ENCODE data around the gene BAIAP2.
A peak's percentile ranks its signal among the peaks of the same experiment; 100 is the strongest.
"Not testable (repeated sequence)": the region's sequence is repeated elsewhere in the genome, so short reads cannot be mapped to it uniquely, and the experiment has no call there.

BAIAP2 gene

GRCh38 chr17:81000631-81001357, 34.2 kb upstream of the BAIAP2 start:
- DNase-seq, result no peak

DNA sequence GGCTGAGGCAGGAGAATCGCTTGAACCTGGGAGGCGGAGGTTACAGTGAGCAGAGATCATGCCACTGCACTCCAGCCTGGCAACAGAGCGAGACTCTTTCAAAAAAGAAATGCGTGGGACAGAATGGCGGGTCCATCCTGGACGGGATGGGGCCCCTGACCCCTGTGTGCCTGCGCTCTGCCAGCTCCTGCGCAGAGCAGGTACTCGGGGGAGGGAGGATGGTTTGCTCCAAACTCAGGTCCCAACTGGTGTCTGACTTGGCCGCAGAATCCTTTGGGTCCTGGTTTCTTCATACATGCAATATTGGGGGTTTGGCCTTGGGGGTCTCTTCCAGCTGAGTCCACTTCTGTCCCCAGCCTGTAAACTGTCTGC, 33.0 kb upstream of the BAIAP2 start:
- DNase-seq, result no peak

DNA sequence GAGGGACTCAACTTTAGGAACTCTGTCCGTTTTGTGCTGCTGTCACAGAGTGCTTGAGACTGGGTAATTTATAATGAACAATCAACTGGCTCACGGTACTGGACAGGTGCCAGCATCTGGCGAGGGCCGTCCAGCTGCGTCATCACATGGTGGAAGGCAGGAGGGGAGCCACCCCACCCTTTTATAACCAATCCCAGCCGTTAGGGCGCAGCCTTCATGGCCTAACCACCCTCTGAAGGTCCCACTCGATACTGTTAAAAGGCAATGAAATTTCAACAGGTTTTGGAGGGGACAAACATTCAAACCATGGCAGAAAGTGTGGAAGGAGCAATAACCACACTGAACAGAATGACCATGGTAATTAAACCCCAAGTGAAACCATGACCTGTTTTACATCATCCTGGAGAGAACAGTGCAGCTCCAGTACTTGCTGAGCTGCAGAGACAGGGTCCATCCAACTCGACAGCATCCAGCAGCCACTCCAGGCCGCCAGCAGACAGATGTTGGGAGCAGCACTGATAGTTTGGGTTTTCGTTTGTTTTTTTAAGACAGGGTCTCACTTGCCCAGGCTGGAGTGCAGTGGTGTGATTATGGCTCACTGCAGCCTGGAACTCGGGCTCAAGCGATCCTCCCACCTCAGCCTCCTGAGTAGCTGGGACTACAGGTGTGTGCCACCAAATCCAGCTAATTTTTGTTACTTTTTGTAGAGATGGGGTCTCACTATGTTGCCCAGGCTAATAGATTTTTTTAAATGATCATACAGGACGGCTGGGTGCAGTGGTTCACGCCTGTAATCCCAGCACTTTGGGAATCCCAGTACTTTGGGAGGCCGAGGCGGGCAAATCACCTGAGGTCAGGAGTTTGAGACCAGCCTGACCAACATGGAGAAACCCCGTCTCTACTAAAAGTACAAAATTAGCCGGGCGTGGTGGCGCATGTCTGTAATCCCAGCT, 32.3 kb upstream of the BAIAP2 start:
- DNase-seq, result peak; percentile 86 to 88

DNA sequence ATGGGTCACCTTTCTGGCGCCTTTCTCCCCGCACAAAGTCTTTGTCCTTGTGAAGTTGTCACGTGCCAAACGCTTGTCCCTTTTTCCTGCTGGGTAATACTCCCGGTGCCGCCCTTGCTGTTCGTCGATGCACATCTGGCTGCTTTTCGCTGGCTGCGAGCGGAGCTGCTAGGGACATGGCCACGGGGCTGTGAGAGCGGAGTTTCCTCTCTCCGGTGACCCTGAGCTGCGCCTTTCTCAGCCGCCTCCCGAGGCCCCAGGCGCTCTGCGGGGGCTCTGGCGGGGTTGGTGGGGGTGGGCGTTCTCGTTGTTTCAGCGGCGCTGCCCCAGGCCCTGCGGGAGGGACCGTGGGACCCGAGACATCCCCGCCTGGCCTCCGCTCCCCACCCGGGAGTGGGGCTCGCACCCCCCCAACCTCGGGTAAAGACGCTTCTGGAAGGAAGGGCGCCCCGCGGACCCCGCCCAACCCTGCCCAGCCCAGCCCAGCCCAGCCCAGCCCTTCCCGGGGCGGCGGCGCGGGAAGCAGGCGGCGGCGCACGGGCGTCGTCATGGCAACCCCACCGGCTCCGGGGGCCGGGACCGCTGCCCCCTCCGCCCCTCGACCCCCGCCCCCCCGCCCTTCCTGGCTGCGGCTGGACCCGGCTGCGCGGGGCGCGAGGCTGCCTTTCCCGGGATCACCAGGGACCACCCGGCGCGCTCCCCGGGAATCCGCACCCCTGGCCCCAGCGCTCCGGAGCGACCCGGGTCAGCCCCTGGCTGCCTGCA, 31.1 kb upstream of the BAIAP2 start:
- DNase-seq, result no peak

GRCh38 chr17:81006891-81007290, 28.1 kb upstream of the BAIAP2 start:
- DNase-seq, result no peak

GRCh38 chr17:81008140-81008539, 26.8 kb upstream of the BAIAP2 start:
- DNase-seq, result no peak

- no peak for DNase-seq
These were observed 25.8 kb upstream of the BAIAP2 start for GRCh38 chr17:81009136-81009535.

- no peak for DNase-seq
These were observed 24.0 kb upstream of the BAIAP2 start for GRCh38 chr17:81010935-81011334.

- DNase-seq, result no peak
These were observed 23.0 kb upstream of the BAIAP2 start for GRCh38 chr17:81011951-81012350.

DNA sequence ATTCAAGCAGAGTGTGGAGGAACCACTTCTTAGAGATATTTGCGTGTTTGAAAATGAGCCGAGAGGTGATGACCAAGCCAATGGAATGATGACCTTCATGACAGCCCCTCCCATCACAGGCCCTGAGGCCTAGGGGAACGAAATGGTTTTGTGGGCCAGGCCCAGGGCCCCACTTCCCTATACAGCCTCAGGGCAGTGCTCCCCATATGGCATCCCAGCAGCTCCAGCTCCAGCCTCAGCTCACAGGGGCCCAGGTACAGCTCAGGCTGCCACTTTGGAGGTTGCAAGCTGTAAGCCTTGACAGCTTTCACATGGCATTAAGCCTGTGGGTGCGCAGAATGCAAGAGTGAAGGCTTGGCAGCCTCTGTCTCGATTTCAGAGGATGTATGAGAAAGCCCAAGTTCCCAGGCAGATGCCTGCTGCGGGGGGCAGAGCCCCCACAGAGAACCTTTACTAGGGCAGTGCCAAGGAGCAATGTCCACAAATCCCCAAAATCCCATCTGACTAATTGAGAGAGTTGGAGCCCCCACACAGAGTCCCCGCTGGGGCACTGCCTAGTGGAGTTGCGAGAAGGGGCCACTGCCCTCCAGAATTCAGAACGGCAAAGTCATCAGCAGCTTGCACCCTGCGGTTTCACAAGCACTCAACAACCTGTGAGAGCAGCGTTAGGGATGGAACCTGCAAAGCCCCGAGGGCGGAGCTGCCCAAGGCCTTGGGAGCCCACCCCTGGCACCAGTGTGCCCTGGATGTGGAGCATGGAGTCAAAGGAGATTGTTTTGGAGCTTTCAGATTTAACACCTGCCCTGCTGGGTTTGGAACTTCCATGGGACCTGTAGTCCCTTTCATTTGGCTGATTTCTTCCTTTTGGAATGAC, 22.1 kb upstream of the BAIAP2 start:
- DNase-seq, result no peak

- DNase-seq, result no peak
These were observed 21.3 kb upstream of the BAIAP2 start for GRCh38 chr17:81013642-81014041.

DNA sequence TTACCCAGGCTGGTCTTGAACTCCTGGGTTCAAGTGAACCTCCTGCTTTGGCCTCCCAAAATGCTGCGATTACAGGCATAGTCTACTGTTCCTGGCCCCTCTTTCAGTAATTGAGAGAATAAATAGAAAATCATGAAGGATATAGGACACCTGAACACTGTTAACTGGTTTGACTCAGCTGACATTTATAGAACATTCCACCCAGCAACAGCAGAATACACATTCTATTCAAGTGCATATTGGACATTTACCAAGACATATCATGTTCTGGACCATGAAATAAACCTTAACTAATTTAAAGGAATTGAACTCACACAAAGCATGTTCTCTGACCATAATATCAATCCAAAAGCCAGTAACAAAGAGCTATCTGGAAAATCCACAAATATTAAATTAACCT, 19.8 kb upstream of the BAIAP2 start:
- no peak for DNase-seq

DNA sequence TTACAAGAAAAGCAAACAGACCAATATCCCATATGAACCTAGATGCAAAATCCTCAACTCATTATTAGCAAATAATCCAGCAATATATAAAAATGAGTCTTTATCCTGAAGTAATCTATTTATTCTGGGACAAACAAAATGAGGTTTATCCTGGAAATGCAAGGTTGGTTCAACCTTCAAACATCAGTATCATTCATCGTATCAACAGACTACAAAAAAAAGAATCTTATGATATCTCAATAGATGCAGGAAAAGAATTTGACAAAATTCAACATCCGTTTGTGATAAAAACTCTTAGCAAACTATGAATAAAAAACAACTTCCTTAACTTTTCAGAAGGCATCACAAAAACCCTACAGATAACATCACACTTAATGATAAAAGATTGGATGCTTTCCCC, 18.4 kb upstream of the BAIAP2 start:
- DNase-seq, result no peak

DNA sequence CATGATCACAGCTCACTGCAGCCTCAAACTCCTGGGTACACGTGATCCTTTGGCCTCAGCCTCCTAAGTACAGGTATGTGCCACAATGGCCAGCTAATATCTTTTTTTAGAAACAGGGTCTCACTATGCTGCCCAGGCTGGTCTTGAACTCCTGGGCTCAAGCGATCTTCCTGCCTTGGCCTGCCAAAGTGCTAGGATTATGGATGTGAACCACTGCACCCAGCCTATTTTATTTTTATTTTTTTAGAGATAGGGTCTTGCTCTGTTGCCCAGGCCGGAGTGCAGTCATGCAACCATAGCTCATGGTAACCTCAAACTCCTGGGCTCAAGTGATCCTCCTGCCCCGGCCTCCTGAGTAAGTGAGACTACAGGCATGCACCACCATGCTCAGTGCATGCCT, 17.6 kb upstream of the BAIAP2 start:
- DNase-seq, result not testable (repeated sequence)

GRCh38 chr17:81018044-81018802, 16.7 kb upstream of the BAIAP2 start:
- peak in 1 of 2 experiments; percentile 49 for DNase-seq

- no peak for DNase-seq
These were observed 15.1 kb upstream of the BAIAP2 start for GRCh38 chr17:81019563-81020442.

GRCh38 chr17:81020443-81020766, 14.5 kb upstream of the BAIAP2 start:
- DNase-seq, result no peak

GRCh38 chr17:81020767-81021497, 14.0 kb upstream of the BAIAP2 start:
- DNase-seq, result peak in 1 of 2 experiments; percentile 58

DNA sequence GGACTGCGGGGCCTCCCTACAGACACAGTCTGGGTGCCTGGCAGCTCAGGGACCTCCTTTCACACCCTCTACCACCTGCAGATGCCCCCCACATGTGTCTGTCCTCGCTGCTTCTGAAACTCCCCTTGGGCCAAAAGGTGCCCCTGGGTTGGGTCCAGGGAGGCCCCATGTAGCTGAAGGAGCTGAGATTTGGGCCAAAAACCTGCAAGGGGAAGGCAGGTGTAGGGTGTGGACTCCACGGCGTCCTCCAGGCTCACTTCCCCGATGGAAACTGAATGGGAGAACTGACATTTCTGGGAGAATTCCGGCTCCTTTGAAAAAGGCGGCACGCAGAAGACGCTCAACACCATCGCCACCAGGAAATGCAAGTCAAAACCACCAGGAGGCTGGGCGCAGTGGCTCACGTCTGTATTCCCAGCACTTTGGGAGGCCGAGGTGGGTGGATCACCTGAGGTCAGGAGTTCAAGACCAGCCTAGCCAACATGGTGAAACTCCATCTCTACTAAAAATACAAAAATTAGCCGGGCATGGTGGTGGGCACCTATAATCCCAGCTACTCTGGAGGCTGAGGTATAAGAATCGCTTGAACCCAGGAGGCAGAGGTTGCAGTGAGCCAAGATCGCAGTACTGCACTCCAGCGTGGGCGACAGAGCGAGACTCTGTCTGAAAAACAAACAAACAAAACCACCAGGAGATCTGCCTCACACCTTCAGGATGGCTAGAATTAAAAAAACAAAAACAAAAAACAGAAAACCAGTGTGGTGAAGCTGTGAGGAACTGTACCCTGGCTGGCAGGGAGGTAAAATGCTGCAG, 13.2 kb upstream of the BAIAP2 start:
- no peak for DNase-seq

All from SHP77 (cell line).